ENCODE results near the gene NCKAP5L. TPM values are rescaled to one million over a fixed set of nuclear protein-coding genes. Genes with fewer than 3 reads are reported as not detected.

The NCKAP5L gene
- total RNA-seq, 2 donors from 2014 or later, result 21.2 to 24.1 TPM

- Histone ChIP-seq H3K9ac (ENCODE audit: extremely low read depth, low read length, poor library complexity, severe bottlenecking) (no peak overlapping the region), H3K4me3 (ENCODE audit: low read length) (no peak overlapping the region), H3K4me1 (ENCODE audit: control insufficient read depth, insufficient read depth, low read length) (no peaks in the 10 kb centered on the region), H3K36me3 (ENCODE audit: control insufficient read depth, insufficient read depth, low read length) (no peaks in the 10 kb centered on the region), H3K27me3 (ENCODE audit: control insufficient read depth, insufficient read depth, low read length, poor library complexity, severe bottlenecking) (peaks cover 21% of the 10 kb centered on the region), H3K27ac (ENCODE audit: low read depth, low read length) (no peak overlapping the region), H3K9me3 (ENCODE audit: control insufficient read depth, low read length) (no peaks in the 10 kb centered on the region)
- Mint-ChIP-seq H3K36me3 (ENCODE audit: low read depth) (no peaks in the 10 kb centered on the region), H3K27me3 (ENCODE audit: insufficient read depth) (peaks cover 58% of the 10 kb centered on the region), H3K9me3 (peaks cover 11% of the 10 kb centered on the region), H3K27ac (no peak overlapping the region), H3K4me1 (peaks cover 3% of the 10 kb centered on the region), H3K4me3 (no peak overlapping the region)
- 73 to 79% methylated on average over 2 of the region's 2 CpGs for WGBS, 2 experiments (ENCODE audit: insufficient coverage in 1 of 2, insufficient read length in 1 of 2)
- TF ChIP-seq, protein P1, sequence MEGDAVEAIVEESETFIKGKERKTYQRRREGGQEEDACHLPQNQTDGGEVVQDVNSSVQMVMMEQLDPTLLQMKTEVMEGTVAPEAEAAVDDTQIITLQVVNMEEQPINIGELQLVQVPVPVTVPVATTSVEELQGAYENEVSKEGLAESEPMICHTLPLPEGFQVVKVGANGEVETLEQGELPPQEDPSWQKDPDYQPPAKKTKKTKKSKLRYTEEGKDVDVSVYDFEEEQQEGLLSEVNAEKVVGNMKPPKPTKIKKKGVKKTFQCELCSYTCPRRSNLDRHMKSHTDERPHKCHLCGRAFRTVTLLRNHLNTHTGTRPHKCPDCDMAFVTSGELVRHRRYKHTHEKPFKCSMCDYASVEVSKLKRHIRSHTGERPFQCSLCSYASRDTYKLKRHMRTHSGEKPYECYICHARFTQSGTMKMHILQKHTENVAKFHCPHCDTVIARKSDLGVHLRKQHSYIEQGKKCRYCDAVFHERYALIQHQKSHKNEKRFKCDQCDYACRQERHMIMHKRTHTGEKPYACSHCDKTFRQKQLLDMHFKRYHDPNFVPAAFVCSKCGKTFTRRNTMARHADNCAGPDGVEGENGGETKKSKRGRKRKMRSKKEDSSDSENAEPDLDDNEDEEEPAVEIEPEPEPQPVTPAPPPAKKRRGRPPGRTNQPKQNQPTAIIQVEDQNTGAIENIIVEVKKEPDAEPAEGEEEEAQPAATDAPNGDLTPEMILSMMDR (conservative IDR thresholded peaks at IDR 0.05), result no peak
- no peak for DNase-seq
Observed at GRCh38 chr12:49853671-49854070, 25.5 kb upstream of the NCKAP5L start.

GRCh38 chr12:49847161-49847560 lies 18.9 kb upstream of the NCKAP5L start:
- Histone ChIP-seq H3K36me3 (ENCODE audit: control insufficient read depth, insufficient read depth, low read length) (no peaks in the 10 kb centered on the region), H3K9me3 (ENCODE audit: control insufficient read depth, low read length) (no peaks in the 10 kb centered on the region), H3K9ac (ENCODE audit: extremely low read depth, low read length, poor library complexity, severe bottlenecking) (no peak overlapping the region), H3K27ac (ENCODE audit: low read depth, low read length) (no peak overlapping the region), H3K4me3 (ENCODE audit: low read length) (no peak overlapping the region), H3K27me3 (ENCODE audit: control insufficient read depth, insufficient read depth, low read length, poor library complexity, severe bottlenecking) (peaks cover 27% of the 10 kb centered on the region), H3K4me1 (ENCODE audit: control insufficient read depth, insufficient read depth, low read length) (no peaks in the 10 kb centered on the region)
- Mint-ChIP-seq H3K4me1 (peaks cover 10% of the 10 kb centered on the region), H3K36me3 (ENCODE audit: low read depth) (no peaks in the 10 kb centered on the region), H3K27ac (no peak overlapping the region), H3K27me3 (ENCODE audit: insufficient read depth) (peaks cover 60% of the 10 kb centered on the region), H3K9me3 (peaks cover 2% of the 10 kb centered on the region), H3K4me3 (no peak overlapping the region)
- WGBS, 2 experiments (ENCODE audit: insufficient coverage in 1 of 2, insufficient read length in 1 of 2), result 68% methylated on average over 2 of the region's 2 CpGs; no CpG with 5 or more reads in 1 of the 2 experiments
- DNase-seq, result no peak
- TF ChIP-seq, protein P1 (conservative IDR thresholded peaks at IDR 0.05), result no peak

DNA sequence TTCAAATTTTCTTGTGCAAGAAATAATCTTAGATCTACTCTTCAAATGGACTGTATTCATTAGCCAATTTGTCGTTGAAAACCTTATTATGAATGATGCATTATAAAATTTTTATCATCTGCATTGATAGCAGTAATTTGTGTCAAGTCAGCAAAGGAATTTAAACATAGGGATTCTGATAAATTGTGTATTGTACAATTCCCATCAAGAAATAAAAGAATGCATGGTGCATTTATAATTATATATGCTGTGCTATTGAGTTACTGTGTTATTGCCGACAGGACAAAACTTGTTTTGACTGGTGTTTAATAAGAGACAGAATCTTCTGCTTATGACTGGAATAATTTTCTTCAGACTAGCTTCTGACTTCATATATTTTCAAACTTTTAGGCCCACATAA lies 17.8 kb upstream of the NCKAP5L start:
- H3K9me3 ChIP-seq (ENCODE audit: control insufficient read depth, low read length), result no peaks in the 10 kb centered on the region
- TF ChIP-seq, protein P1 (conservative IDR thresholded peaks at IDR 0.05), result no peak
- Mint-ChIP-seq H3K27ac (no peak overlapping the region), H3K9me3 (peaks cover 2% of the 10 kb centered on the region), H3K27me3 (ENCODE audit: insufficient read depth) (peaks cover 51% of the 10 kb centered on the region), H3K4me3 (no peak overlapping the region), H3K4me1 (peaks cover 16% of the 10 kb centered on the region), H3K36me3 (ENCODE audit: low read depth) (no peaks in the 10 kb centered on the region)
- H3K27me3 ChIP-seq (ENCODE audit: control insufficient read depth, insufficient read depth, low read length, poor library complexity, severe bottlenecking), result peaks cover 17% of the 10 kb centered on the region
- DNase-seq, result no peak
- no peaks in the 10 kb centered on the region for H3K36me3 ChIP-seq (ENCODE audit: control insufficient read depth, insufficient read depth, low read length)
- 96% methylated on average over 2 of the region's 2 CpGs; no CpG with 5 or more reads in 1 of the 2 experiments for WGBS, 2 experiments (ENCODE audit: insufficient coverage in 1 of 2, insufficient read length in 1 of 2)
- no peak overlapping the region for H3K9ac ChIP-seq (ENCODE audit: extremely low read depth, low read length, poor library complexity, severe bottlenecking)
- H3K4me3 ChIP-seq (ENCODE audit: low read length), result no peak overlapping the region
- H3K27ac ChIP-seq (ENCODE audit: low read depth, low read length), result no peak overlapping the region
- H3K4me1 ChIP-seq (ENCODE audit: control insufficient read depth, insufficient read depth, low read length), result no peaks in the 10 kb centered on the region
